Bronchial epithelial cell (primary cell): ENCODE data around the gene PCDH1. TPM values are rescaled to one million over a fixed set of nuclear protein-coding genes. Genes with fewer than 3 reads are reported as not detected.

Experiments
- DNase-seq: peaks from one replicate; pipeline ENCODE4 v3.0.0-alpha.2; 2010; ENCODE audit warnings: low read depth
- FAIRE-seq: peaks from 2 replicates; lab custom pipeline; 2011; peaks lifted over from hg19 to GRCh38; lab: Jason Lieb, UNC
- H3K27me3 ChIP-seq: 2 replicates; pipeline ENCODE4 v1.5.1; 2011; ENCODE audit warnings: low read length; ENCODE audit not compliant: control insufficient read depth, insufficient read depth
- H3K36me3 ChIP-seq: 2 replicates; pipeline ENCODE4 v1.5.1; 2011; ENCODE audit warnings: low read length; ENCODE audit not compliant: control insufficient read depth, insufficient read depth
- H3K4me3 ChIP-seq: 2 replicates; pipeline ENCODE4 v1.5.1; 2011; ENCODE audit warnings: mild to moderate bottlenecking, low read depth, low read length, control low read depth
- CTCF ChIP-seq: IDR thresholded peaks from 2 replicates; pipeline ENCODE4 v1.5.1; 2011; ENCODE audit warnings: mild to moderate bottlenecking, moderate library complexity, low read length, control low read depth, inconsistent platforms; ENCODE audit not compliant: insufficient read depth, severe bottlenecking
- total RNA-seq: library from RNA; depleted of rRNA; stranded (reverse); fragments of >200 nt; gene quantifications from 2 replicates; pipeline ENCODE4 v1.2.1, GENCODE V29; 2014

Gene PCDH1
- total RNA-seq, 1 donor from 2014 or later: 85.3 TPM

GRCh38 chr5:141853895-141854626 lies 24.1 kb downstream of the PCDH1 start:
- H3K27me3 ChIP-seq: no peaks in the 10 kb centered on the region
- H3K36me3 ChIP-seq: no peaks in the 10 kb centered on the region
- no peak for DNase-seq
- TF ChIP-seq CTCF: no peak
- no peak overlapping the region for H3K4me3 ChIP-seq
- no peak for FAIRE-seq

GRCh38 chr5:141852448-141852847 lies 25.8 kb downstream of the PCDH1 start:
- H3K36me3 ChIP-seq: no peaks in the 10 kb centered on the region
- no peak overlapping the region for H3K4me3 ChIP-seq
- FAIRE-seq: no peak
- no peak for DNase-seq
- H3K27me3 ChIP-seq: no peaks in the 10 kb centered on the region
- no peak for TF ChIP-seq CTCF

GRCh38 chr5:141851195-141851874 lies 26.9 kb downstream of the PCDH1 start:
- FAIRE-seq: no peak
- Histone ChIP-seq H3K27me3 (no peaks in the 10 kb centered on the region), H3K4me3 (no peak overlapping the region)

GRCh38 chr5:141850786-141851185 lies 27.4 kb downstream of the PCDH1 start:
- FAIRE-seq: no peak
- Histone ChIP-seq H3K36me3 (no peaks in the 10 kb centered on the region), H3K4me3 (no peak overlapping the region), H3K27me3 (no peaks in the 10 kb centered on the region)
- no peak for TF ChIP-seq CTCF
- DNase-seq: no peak

More at GRCh38 chr5:141851195-141851874, 26.9 kb downstream of the PCDH1 start:
- no peak for DNase-seq
- TF ChIP-seq CTCF: no peak
- no peaks in the 10 kb centered on the region for H3K36me3 ChIP-seq

- FAIRE-seq: no peak
- Histone ChIP-seq H3K36me3 (no peaks in the 10 kb centered on the region), H3K4me3 (peak overlapping the region; percentile 67), H3K27me3 (no peaks in the 10 kb centered on the region)
- no peak for TF ChIP-seq CTCF
- no peak for DNase-seq
These were observed 27.9 kb downstream of the PCDH1 start for GRCh38 chr5:141850244-141850768.
